ENCODE measurements around the gene CNRIP1.

The CNRIP1 gene

DNA sequence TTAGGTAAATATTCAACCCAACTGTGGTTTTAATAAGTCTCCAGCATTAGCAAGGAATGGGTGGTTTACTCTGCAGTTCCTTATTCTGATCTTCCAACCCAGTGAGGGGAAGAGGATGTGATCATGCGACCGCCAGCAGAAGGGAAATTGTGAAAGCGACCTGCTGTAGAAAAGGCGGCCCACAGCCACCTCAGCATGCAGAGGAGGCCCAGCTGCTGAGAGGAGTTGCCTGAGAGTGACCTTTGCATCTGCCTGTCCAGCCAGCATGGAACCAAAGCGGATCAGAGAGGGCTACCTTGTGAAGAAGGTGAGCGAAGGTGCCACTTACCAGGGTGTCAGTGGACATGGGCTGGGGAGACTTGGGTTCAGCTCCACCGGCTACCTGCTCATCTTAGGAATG is 45.3 kb upstream of the CNRIP1 start, which contains the start of gene PLEK:
TSS of gene PLEK (plus strand) at position 196 of the 400 bp plus-strand sequence. CDS start at position 266, 70 bp downstream.
- no peaks in the 10 kb centered on the region for H3K9me3 ChIP-seq
- H3K4me1 ChIP-seq (ENCODE audit: control insufficient read depth in 1 of 2, insufficient read depth in 1 of 2, low read depth in 1 of 2, low read length in 1 of 2): peaks cover 64 to 71% of the 10 kb centered on the region in 2 experiments
- H3K27ac ChIP-seq: peak within 1 kb of the TSS; percentile 97
- H3K4me3 ChIP-seq (ENCODE audit: low read depth in 1 of 2, low read length in 1 of 2): peak within 1 kb of the TSS; percentile 96 to 98
- TF ChIP-seq, protein P1, sequence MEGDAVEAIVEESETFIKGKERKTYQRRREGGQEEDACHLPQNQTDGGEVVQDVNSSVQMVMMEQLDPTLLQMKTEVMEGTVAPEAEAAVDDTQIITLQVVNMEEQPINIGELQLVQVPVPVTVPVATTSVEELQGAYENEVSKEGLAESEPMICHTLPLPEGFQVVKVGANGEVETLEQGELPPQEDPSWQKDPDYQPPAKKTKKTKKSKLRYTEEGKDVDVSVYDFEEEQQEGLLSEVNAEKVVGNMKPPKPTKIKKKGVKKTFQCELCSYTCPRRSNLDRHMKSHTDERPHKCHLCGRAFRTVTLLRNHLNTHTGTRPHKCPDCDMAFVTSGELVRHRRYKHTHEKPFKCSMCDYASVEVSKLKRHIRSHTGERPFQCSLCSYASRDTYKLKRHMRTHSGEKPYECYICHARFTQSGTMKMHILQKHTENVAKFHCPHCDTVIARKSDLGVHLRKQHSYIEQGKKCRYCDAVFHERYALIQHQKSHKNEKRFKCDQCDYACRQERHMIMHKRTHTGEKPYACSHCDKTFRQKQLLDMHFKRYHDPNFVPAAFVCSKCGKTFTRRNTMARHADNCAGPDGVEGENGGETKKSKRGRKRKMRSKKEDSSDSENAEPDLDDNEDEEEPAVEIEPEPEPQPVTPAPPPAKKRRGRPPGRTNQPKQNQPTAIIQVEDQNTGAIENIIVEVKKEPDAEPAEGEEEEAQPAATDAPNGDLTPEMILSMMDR (IDR thresholded peaks at IDR 0.05): peak; percentile 18
- H3K27me3 ChIP-seq: no peaks in the 10 kb centered on the region
- peaks cover 11% of the 10 kb centered on the region for H3K36me3 ChIP-seq

DNA sequence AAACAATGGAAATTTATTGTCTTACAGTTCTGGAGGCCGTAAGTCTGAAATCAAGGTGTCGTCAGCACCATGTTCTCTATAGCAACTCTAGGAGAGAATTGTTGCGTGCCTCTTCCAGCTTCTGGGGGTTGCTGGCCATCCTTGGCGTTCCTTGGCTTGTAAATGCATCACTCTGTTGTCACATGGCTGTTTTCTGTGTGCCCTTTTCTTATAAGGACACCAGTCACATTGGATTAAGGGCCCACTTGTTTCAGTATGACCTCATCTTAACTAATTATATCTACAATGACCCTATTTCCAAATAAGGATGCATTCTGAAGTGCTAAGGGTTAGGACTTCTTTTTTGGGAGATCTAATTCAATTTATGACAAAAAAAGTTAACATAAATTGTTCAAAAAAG is 44.0 kb upstream of the CNRIP1 start:
- TF ChIP-seq, protein P1 (IDR thresholded peaks at IDR 0.05): no peak
- peak overlapping the region; percentile 97 for H3K27ac ChIP-seq
- no peaks in the 10 kb centered on the region for H3K9me3 ChIP-seq
- H3K4me3 ChIP-seq (ENCODE audit: low read depth in 1 of 2, low read length in 1 of 2): peak overlapping the region in 1 of 2 experiments; percentile 96
- H3K4me1 ChIP-seq (ENCODE audit: control insufficient read depth in 1 of 2, insufficient read depth in 1 of 2, low read depth in 1 of 2, low read length in 1 of 2): peaks cover 50 to 58% of the 10 kb centered on the region in 2 experiments
- H3K27me3 ChIP-seq: no peaks in the 10 kb centered on the region
- H3K36me3 ChIP-seq: peaks cover 5% of the 10 kb centered on the region

DNA sequence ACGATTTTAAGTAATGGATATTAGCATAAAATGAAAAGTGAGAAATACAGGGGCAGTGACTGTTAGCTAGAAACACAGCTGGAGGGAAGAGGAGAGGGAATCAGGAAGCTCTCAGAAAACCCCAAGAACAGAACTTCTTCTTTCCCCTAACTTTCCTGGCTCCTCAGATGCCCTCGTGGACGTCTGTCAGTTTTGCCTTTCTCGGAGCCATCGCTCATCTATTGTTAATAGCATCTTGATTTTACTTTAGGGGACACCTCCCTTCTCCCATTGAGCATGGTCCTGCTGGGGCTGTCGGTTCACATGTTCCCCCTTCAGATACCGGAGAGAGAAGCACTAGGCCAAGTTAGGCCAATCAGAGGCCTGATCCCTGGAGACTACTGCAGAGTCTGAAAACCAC is 43.0 kb upstream of the CNRIP1 start:
- H3K27ac ChIP-seq: peak overlapping the region; percentile 97
- H3K4me1 ChIP-seq (ENCODE audit: control insufficient read depth in 1 of 2, insufficient read depth in 1 of 2, low read depth in 1 of 2, low read length in 1 of 2): peaks cover 41 to 49% of the 10 kb centered on the region in 2 experiments
- H3K4me3 ChIP-seq (ENCODE audit: low read depth in 1 of 2, low read length in 1 of 2): peak overlapping the region; percentile 44 to 96
- H3K9me3 ChIP-seq: no peaks in the 10 kb centered on the region
- H3K36me3 ChIP-seq: no peaks in the 10 kb centered on the region
- TF ChIP-seq, protein P1 (IDR thresholded peaks at IDR 0.05): no peak
- H3K27me3 ChIP-seq: no peaks in the 10 kb centered on the region

DNA sequence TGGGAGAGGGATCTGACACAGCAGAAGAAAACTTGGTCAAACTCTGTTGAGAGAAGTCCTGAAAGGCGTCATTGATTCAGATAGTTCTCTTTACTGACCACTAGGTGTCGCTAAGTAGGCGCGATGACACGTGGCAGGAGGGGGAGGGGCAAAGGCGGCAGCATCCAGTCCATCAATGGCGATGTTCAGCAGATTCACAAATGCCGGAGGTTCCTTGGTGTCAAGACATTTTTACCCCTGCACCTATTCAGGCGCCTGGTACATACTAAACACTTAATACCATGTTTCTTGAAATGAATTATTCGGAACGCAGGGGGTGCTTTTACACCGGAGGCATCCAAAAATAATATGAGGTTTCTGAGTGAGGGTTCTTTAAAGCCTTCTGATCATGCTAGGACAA is 42.3 kb upstream of the CNRIP1 start:
- TF ChIP-seq, protein P1 (IDR thresholded peaks at IDR 0.05): peak; percentile 83
- Histone ChIP-seq H3K27me3 (no peaks in the 10 kb centered on the region), H3K27ac (peak overlapping the region; percentile 97), H3K4me1 (ENCODE audit: control insufficient read depth in 1 of 2, insufficient read depth in 1 of 2, low read depth in 1 of 2, low read length in 1 of 2) (peaks cover 37 to 42% of the 10 kb centered on the region in 2 experiments), H3K36me3 (no peaks in the 10 kb centered on the region), H3K4me3 (ENCODE audit: low read depth in 1 of 2, low read length in 1 of 2) (peak overlapping the region; percentile 44 to 96), H3K9me3 (no peaks in the 10 kb centered on the region)

DNA sequence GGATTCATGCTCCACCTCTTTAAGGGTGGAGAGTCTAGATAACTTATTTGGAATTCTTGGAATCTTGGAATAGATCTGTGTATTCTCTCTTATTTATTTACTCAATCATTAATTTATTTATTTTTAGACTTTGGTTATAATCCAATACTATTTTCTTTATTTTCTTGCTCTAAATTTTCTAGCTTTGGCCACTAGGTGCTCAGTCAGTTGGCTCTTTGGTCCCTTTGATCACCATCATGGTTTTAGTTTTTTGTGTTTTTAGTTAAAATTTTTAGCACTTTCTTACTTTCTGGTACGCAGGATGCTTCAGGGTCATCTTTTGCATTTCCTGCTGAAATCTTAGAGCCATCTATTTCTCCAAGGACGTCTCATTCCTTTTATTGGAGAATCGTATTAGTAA is 40.1 kb upstream of the CNRIP1 start:
- no peak overlapping the region for H3K4me3 ChIP-seq (ENCODE audit: low read depth in 1 of 2, low read length in 1 of 2)
- no peaks in the 10 kb centered on the region for H3K36me3 ChIP-seq
- TF ChIP-seq, protein P1 (IDR thresholded peaks at IDR 0.05): no peak
- H3K9me3 ChIP-seq: no peaks in the 10 kb centered on the region
- no peaks in the 10 kb centered on the region for H3K27me3 ChIP-seq
- H3K4me1 ChIP-seq (ENCODE audit: control insufficient read depth in 1 of 2, insufficient read depth in 1 of 2, low read depth in 1 of 2, low read length in 1 of 2): peaks cover 30 to 33% of the 10 kb centered on the region in 2 experiments
- no peak overlapping the region for H3K27ac ChIP-seq
